GM12878 (cell line): Measurements from ENCODE around the gene GP9.

Source experiments
- E2F8 ChIP-seq: fragments of 450-650 bp; IDR thresholded peaks from 2 replicates; pipeline ENCODE4 v1.6.1; 2018; ENCODE audit warnings: mild to moderate bottlenecking, low read depth, moderate library complexity; ENCODE audit not compliant: partially characterized antibody
- EZH2 ChIP-seq: IDR thresholded peaks from 2 replicates; pipeline ENCODE4 v1.6.1; 2012; ENCODE audit warnings: low read depth, mild to moderate bottlenecking, control low read depth, inconsistent platforms, low read length, borderline replicate concordance; ENCODE audit not compliant: control insufficient read depth
- NFYA ChIP-seq: IDR thresholded peaks from 2 replicates; pipeline ENCODE4 v1.6.1; 2011; ENCODE audit warnings: low read depth, mild to moderate bottlenecking, low read length, improper control_type of control experiment, borderline replicate concordance
- SKIL ChIP-seq: fragments of 450-650 bp; IDR thresholded peaks from 2 replicates; pipeline ENCODE4 v1.6.1; 2017; ENCODE audit warnings: mild to moderate bottlenecking, low read depth, inconsistent platforms; ENCODE audit not compliant: poor library complexity, severe bottlenecking
- SREBF2 ChIP-seq: IDR thresholded peaks from 2 replicates; pipeline ENCODE4 v1.6.1; 2012; ENCODE audit warnings: mild to moderate bottlenecking, low read length
- USF2 ChIP-seq: IDR thresholded peaks from 2 replicates; pipeline ENCODE4 v1.6.1; 2011; ENCODE audit warnings: low read depth, low read length, improper control_type of control experiment, borderline replicate concordance
- ZZZ3 ChIP-seq: IDR thresholded peaks from 2 replicates; pipeline ENCODE4 v1.6.1; 2011; ENCODE audit warnings: low read depth; ENCODE audit not compliant: control insufficient read depth, insufficient read length

GRCh38 chr3:129060276-129061022, at the start of gene GP9:
- TF ChIP-seq E2F8 (no peak), ZZZ3 (no peak), SKIL (no peak), EZH2 (no peak), NFYA (no peak), USF2 (no peak), SREBF2 (no peak)
